HG02678 (cell line): ENCODE data around the gene BSCL2.
"Not testable (repeated sequence)": the region's sequence is repeated elsewhere in the genome, so short reads cannot be mapped to it uniquely, and the experiment has no call there.

ENCODE experiments used
- ATAC-seq: cut with Tn5 transposase; IDR thresholded peaks from one replicate; pipeline ENCODE4 v1.9.1; 2021; ENCODE audit warnings: mild to moderate bottlenecking, moderate library complexity; ENCODE audit not compliant: unreplicated experiment

Gene BSCL2

DNA sequence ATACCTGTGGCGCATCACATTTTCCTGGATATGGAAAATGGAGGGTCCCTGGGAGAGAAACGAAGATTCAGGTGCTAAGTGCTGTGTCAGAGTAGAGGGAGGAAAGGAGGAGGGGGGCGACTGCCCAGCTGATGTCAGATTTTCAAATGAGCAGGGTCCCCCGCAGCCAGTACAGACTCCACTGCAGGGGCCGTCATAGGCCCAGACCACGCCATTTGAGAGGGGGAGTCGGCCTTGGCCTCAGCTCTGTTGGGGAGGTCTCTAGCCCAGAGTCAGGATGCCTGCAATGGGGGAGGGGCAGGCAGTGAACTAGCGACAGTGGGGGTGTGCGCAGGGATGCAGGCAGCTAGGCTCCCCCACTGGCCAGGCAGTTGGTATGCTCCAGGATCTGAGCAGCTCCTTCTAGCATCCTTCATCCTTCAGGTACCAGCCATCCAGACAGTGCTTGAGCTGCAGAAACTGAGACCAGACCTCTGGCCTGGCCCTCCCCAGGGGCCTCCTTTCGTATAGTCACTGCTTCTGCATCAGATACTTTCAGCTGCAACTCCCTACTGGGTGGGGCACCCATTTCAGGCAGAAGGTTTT is at the start of gene BSCL2, which contains the start of gene GNG3:
BSCL2 (minus strand) TSS at position 148 of the 585 bp plus-strand sequence. CDS start 229 bp downstream, outside the sequence.
GNG3 (plus strand) TSS at position 400 of the 585 bp plus-strand sequence. CDS start 620 bp downstream, outside the sequence.
- ATAC-seq, result no peak

DNA sequence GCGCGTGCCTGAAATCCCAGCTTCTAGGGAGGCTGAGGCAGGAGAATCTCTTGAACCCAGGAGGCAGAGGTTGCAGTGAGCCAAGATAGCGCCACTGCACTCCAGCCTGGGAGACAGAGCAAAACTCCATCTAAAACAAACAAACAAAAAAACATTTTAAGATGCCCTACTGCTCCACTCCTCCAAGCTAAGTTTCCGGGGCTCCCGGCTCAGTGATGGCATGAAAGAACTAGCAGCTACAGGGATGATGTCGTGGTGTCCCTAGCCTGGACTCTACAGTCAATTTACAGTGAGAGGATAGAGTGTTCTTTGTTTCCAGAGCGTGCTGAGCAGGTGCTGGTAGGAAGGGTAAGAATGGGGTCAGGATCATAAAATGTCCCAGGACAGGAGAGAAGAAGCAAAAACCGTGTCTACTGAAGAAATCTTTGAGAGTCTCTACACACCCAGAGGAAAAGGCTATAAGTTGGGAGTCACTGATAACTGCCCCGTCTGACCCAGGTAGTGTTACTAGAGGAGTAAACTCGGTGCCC is 47.9 kb upstream of the BSCL2 start:
- no peak for ATAC-seq

DNA sequence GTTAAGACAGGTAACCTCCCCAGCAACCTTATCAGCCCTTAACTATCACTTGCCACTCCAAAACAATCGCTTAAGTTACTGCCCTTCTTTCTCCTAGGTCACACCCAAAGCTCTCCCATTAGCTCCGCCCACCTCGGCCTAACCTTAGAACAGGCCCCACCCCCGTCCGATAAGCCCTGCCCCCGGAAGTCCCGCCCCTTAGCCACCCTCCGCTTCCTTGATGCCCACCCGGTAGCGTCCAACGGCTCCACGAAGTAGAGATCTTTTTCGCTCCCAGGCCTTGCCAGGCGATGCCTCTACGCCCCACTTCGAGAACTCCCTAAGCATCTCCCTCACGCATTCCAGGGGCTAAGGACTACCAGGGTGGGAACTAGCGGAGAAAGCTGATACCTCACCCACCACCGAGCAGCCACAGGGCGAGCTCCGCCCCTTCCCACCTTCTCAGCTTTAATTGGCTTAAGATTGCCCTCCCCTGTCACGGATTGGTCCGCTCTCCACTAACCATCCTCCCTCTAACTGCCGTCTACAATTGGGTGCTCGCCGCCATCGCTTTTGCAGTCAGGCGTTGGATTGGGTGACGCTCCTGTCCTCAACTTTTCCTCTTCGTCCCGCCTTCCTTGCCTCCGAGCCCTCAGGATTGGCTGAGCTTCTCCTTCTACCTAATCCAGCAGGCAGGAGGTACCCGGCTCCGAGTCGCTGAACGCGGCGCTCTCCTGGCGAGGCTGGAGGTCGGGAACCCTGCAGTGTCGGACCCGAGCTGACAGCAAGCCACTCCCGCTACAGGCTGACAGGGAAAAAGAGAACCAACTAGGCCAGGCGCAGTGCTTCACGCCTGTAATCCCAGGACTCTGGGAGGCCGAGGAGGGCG is 46.7 kb upstream of the BSCL2 start, which contains the start of gene ZBTB3:
ZBTB3 (minus strand) TSS at position 425 of the 868 bp plus-strand sequence. CDS start 496 bp downstream, outside the sequence.
- ATAC-seq, result peak; percentile 97

DNA sequence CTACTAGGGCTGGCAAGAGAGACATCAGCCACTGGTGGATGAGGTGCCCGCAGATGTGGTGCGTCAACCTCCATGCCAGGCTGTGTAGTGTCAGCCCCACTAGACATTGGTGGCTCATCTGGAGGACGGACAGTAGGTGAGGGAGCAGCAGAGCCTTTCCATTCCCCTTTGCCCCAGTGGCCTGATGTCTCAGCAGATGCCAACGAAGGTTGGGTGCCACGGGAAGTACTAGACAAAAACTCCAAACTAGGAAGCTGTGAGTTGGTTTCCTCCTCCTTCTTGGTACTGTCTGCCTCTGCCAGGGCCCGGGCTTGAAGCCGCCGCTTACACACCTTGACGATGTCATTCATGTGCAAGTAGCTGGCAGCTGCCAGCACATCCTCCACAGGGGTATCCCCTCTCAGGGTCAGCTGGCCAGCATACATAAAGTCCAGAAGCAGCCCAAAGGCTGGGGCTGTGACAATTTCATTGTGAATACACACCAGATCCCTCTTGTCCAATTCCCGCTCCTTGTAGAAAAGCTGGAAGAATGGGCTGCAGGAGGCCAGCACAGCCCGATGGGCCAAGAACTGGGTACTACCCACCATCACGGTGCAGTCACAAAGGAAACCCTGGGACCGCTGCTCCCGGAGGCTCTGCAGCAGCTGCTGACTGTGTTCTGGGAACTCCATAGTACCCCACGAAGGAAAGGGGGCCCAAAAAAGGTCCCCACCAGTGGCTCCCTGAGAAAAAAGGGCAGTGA is 45.9 kb upstream of the BSCL2 start:
- ATAC-seq, result no peak

DNA sequence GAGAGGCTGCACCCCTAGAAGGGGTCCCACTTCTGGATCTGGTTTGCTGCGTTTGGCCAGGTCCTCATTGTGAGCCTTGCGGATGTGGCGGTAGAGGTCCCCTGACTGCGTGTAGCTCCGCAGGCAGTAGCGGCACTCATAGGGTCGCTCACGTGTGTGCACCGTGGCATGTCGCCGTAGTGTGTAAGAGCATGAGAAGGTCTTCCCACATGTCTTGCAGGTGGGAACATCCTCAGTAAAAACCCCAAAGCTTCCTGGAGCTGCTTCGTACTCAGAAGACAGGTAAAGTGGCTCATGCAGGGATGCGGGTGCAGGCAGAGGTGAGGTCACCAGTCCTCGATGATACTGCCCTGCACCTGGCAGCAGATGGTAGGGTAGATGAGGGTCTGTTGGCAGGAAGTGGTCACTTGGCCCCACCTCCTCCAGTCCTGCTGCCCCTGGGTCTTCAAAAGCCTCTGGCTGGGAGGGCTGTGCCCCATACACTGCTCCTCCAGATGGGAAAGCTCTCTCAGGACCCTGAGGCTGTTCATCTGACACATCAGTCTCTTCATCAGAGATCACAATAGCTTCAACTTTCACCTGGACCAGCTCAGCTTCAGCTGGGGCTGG is 45.1 kb upstream of the BSCL2 start:
- no peak for ATAC-seq

DNA sequence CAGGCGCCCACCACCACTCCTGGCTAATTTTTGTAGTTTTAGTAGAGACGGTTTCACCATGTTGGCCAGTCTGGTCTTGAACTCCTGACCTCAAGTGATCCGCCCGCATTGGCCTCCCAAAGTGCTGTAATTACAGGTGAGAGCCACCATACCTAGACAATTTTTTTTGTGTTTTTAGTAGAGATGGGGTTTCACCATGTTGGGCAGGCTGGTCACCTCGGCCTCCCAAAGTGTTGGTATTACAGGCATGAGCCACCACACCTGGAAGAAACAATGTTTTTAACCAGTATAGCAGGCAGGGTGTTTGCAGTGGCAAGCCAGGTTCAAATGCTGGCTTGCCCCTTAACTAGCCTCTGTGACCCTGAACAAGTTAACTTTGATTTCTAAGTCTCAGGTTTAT is 42.7 kb upstream of the BSCL2 start:
- ATAC-seq, result not testable (repeated sequence)

DNA sequence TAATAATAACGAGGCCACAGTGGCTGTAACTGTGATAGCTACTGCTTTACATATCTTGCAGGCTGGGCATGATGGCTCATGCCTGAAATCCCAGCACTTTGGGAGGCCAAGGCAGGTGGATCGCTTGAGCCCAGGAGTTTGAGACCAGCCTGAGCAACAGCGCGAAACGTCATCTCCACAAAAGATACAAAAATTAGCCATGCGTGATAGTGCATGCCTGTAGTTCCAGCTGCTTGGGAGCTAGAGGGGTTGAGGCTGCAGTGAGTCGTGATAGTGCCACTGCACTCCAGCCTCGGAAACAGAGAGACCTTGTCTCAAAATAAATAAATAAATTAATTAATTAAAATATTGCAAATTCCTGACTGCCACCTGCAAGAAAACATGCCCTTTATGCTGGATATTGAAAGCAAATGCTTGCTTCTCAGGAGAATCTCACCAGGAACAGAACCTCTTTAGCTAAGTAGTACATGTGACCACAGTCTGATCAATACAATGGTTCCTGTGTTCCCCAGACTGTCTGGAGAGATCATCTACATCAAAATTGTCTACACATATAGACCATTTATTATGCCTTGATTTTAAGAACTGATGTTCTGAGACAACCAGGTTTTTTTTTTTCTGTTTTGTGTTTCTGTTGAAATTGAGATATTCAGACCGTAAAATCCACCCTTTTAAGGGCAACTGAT is 40.4 kb upstream of the BSCL2 start:
- no peak for ATAC-seq

DNA sequence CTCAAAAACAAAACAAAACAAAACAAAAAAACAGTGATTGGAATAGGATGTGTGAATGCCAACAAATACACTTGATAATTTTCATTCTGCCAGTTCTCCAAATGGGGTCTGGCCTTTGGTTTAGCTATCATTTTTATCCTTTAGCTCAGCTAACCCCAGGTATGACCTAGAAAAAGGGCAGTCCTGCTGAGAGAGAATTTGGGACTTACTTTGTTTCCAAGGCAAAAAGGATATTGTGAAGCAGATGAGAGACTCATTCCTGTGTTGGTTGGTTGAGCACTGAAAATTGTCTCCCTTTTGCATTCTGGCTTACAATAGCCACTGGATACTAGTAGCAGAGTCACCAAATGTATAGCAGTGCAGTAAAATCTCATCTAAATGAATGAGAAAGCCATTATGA is 30.0 kb upstream of the BSCL2 start:
- ATAC-seq, result no peak

DNA sequence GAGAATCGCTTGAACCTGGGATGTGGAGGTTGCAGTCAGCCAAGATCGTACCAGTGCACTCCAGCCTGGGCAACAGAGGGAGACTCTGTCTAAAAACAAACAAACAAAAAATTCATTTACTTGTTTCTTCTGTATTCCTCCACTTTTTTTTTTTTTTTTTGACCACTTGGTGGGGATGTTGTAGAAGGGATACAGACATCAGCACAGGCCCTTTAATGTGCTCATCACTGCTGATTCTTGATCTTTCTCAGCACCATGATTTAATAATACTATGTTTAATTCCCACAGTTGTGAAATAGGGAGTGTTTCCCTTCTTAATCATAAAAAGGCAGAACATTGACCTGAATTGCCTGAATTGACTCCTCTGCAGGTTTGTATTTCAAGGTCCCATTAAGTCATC is 25.6 kb upstream of the BSCL2 start:
- no peak for ATAC-seq

DNA sequence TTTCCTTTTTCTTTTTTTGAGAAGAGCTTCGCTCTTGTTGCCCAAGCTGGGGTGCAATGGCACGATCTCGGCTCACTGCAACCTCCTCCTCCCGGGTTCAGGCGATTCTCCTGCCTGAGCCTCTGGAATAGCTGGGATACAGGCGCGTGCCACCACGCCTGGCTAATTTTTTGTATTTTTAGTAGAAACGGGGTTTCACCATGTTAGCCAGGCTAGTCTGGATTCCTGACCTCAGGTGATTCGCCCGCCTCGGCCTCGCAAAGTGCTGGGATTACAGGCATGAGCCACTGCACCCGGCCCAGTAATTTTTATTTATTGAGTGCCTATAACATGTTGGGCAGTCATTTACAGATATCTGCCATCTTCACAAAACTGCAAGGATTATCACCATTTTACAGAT is 22.9 kb upstream of the BSCL2 start:
- not testable (repeated sequence) for ATAC-seq

DNA sequence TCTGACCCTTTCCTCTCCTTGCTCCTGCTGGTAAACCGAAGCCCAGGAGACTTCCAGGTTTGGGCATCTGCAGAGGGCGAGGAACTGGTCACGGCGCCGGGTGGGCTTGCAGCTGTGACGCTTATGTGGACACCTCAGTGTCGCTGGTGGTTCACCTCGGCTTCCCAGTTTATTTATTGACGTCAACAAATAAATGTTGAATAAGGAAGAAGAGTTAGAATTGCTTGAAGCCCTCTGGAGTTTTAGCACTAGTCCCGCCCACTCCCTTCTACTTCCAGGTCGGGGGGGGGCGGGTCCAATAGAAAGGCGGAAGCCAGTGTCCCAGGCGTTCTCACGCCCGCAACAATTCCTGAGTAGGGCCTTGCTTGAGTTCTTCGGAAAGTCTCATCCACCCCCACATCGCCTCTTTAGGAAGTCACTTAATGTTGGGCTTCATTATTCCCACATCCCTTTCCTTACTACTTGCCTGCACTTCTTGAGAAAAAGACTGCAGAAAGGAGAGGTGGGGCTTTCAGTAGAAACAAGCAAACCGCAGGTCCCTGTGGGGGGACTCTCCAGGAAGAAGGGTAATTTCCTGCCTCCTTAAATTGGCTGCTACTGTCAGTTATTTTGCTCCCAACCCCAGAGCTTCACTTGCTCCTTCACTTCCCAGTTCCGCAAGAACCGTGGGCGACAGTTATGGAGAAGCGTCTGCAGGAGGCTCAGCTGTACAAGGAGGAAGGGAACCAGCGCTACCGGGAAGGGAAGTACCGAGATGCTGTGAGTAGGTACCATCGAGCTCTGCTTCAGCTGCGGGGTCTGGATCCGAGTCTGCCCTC is 21.2 kb upstream of the BSCL2 start, which contains the start of gene TTC9C:
TTC9C (plus strand) TSS at position 316 of the 818 bp plus-strand sequence; CDS start at position 679, 363 bp downstream.
- ATAC-seq, result peak; percentile 26

DNA sequence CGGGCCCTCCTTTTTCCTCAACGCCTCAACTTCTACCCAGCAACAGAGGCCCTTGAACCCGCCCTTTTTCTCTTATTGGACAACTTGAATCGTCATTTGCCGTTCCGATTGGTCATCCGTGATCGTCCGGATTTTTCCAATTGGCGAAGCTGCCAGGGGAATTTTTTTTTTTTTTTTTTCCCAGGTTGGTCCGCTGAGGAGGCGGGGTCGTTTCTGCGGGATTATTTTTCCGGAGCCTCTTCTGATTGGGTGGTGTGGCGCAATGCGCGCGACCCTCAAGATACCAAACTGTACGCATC is 20.6 kb upstream of the BSCL2 start:
- ATAC-seq, result peak; percentile 59

DNA sequence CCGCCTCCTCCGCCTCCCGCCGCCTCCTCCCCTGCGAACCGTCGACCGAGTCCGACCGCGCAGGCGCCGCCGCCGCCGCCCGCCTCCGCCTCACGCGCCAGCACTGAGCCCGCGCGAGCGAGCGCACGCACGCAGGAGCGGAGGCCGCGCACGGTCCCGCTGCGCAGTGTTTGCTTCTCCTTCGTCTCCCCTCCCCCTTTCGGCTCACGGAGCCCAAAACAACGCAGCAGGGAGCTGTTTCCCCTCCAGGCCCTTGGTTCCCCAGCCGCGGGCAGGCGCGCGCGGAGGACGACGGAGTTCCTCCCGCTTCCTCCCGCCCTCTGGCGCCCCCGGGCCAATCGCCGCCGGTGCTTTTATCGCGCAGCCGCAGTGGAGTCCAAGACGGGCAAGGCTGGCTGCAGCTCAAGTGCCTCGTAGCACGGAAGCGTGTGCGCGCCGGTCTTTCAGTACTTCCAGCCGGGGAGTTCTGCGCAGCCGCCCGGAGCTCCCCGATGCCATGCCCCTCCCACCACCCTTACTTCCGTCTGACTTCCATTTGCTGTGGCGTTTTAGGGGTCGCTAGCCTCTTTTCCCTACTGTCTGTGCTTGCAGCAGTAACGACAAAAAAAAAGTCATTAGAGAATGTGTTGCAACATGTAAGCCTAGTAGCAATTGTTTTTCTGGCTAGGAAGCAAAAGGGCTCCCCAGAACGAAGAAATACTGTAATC is 20.1 kb upstream of the BSCL2 start, which contains the start of gene HNRNPUL2:
HNRNPUL2 (minus strand) TSS at position 293 of the 707 bp plus-strand sequence. CDS start 301 bp downstream, outside the sequence.
- peak; percentile 65 for ATAC-seq

DNA sequence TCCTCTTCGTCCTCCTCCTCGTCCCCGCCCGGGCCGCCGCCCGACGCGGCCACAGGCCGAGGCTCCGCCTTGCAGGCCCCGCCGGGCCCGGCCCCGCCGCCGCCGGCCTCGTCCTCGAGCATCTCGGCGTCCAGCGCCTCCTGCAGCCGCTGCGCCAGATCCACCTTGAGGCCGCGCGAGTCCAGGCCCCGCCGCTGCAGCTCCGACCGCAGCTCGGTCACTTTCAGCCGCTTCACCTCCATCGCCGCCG is 19.6 kb upstream of the BSCL2 start:
- ATAC-seq, result no peak

DNA sequence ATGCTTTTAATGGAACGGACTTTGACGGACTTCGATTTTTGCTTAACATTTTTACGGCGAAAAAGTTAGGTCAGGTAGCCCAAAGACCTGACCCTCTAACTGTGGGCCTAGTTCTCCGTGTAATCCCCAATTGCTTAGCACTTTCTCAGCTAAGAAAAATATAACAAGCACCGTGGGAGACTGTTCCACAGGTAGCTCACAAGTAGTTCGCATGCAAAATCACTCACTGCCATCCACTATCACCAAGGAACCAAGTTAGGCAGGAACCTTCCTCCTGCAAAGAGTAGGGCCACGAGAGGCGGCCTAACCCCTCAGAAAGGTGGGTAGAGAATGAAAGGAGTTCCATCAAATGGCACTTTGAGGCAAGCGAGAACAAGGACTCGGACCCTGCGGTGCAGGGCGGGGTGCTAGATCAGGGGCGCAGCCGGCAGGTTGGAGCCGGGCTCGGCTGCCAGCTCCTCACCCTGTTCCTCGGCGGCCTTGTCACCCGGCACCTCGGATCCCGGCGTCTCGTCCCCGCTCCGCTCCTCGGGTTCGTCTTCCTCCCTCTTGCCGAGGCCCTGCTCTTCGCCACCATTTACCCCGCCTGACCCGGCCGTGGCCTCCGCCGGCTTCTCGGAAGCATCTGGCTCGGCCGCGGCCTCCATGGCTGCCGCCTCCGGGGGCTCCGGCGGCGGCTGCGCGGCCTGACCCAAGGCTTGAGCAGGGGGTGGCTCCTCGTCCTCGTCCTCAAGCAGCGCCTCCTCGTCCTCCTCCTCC is 19.1 kb upstream of the BSCL2 start:
- ATAC-seq, result peak; percentile 1

DNA sequence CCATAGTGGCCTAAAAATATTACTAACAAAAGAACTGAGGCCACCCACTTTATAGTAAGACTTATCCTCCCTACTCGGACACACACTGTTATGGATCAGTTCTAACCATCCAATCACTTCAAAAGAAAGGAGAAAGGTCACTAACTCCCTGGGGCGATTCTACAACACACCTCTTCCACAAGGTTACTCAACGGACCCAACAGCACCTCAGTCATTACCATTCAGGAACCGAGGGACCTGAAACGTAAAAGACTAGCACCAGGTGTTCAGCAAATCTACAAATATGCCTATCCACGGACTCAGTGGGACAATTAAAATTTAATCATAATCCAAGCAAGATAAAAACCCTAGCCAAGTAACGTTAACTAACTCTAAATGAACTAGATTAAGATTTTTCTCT is 18.4 kb upstream of the BSCL2 start:
- no peak for ATAC-seq

DNA sequence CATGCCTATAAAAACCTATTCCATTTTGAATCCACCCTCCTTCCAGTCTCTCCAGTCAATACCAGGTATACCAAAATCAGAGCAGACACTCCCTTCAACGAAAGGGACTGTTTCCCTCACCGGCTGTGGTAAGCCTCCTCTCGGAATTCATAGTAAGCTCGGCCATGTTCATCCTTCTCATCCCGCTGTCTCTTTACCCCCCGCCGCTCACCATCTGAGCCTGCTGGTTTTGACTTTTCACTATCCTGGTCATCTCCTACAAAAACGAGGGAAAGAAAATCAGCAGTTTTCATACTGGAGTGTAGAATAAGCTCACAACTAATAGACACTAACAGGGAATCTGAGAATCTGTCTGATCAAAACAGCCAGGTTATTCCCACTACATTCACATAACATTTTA is 16.9 kb upstream of the BSCL2 start:
- ATAC-seq, result no peak

DNA sequence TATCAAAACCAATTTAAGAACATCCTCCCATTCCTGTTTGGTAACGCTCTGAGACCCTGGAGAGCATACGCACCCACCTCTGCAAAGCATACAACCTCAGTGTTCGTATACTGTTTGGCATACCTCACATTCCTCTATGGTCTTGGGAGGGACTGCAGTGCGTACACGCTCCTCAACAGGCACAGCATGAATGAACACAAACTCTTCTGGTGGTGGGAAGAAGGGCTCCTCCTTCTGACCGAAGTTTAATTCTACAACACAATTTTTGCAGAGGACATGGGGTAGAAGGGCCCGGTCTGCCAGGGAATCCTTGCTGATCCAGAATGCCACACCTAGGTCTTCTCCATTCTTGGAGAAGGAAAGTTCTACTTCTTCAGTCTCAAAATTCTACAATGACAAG is 14.8 kb upstream of the BSCL2 start:
- ATAC-seq, result no peak
